Lung (tissue), 12 donors: ENCODE measurements around the gene TMPRSS3. TPM values are rescaled to one million over a fixed set of nuclear protein-coding genes. Genes with fewer than 3 reads are reported as not detected.

Experiments
- ATAC-seq: fragments of 200-7000 bp; cut with Tn5 transposase; one replicate; pipeline ENCODE4 v1.9.1; 2020; ENCODE audit warnings: moderate number of reproducible peaks; ENCODE audit not compliant: insufficient read depth, low FRiP score
- DNase-seq, 3 donors: peaks; one replicate each; pipeline ENCODE4 v3.0.0-alpha.2; 2013 to 2017
- H3K27ac ChIP-seq, 2 donors: one replicate each; pipeline ENCODE4 v1.5.1; 2013; ENCODE audit warnings: mild to moderate bottlenecking in 2 of 2, moderate library complexity in 2 of 2, control low read depth in 1 of 2, inconsistent platforms in 1 of 2, low read depth in 1 of 2, low read length in 1 of 2
- H3K27me3 ChIP-seq, 3 donors: one replicate each; pipeline ENCODE4 v1.5.1; 2013; ENCODE audit warnings: low read length in 2 of 3; ENCODE audit not compliant: control insufficient read depth in 3 of 3, insufficient read depth in 3 of 3
- H3K36me3 ChIP-seq, 4 donors: one replicate each; pipeline ENCODE4 v1.5.1; 2013; ENCODE audit warnings: low read length in 4 of 4, mild to moderate bottlenecking in 1 of 4, moderate library complexity in 1 of 4; ENCODE audit not compliant: control insufficient read depth in 4 of 4, insufficient read depth in 4 of 4
- H3K4me1 ChIP-seq, 5 donors: one replicate each; pipeline ENCODE4 v1.5.1; 2013; ENCODE audit warnings: low read length in 5 of 5, mild to moderate bottlenecking in 2 of 5, moderate library complexity in 1 of 5; ENCODE audit not compliant: control insufficient read depth in 5 of 5, insufficient read depth in 5 of 5
- H3K4me3 ChIP-seq: one replicate; pipeline ENCODE4 v1.5.1; 2013; ENCODE audit warnings: mild to moderate bottlenecking, control low read depth, moderate library complexity
- H3K9ac ChIP-seq, 2 donors: one replicate each; pipeline ENCODE4 v1.5.1; 2013; ENCODE audit warnings: low read length in 2 of 2, control low read depth in 1 of 2; ENCODE audit not compliant: insufficient read depth in 1 of 2
- H3K9me3 ChIP-seq, 4 donors: one replicate each; pipeline ENCODE4 v1.5.1; 2013; ENCODE audit warnings: low read length in 3 of 4, mild to moderate bottlenecking in 1 of 4, moderate library complexity in 1 of 4; ENCODE audit not compliant: control insufficient read depth in 4 of 4, insufficient read depth in 3 of 4
- CTCF ChIP-seq: IDR thresholded peaks from 2 replicates; pipeline ENCODE4 v1.5.1; 2012; ENCODE audit warnings: mild to moderate bottlenecking; ENCODE audit errors: control extremely low read depth, extremely low read depth
- WGBS, 2 donors: extraction: QIAGEN DNeasy Blood & Tissue Kit; methylation state at CpG; one replicate each; pipeline ENCODE4 v1.1.7; 2013; 5-methylcytosine and 5-hydroxymethylcytosine counted together
- polyA plus RNA-seq, 2 donors: library from polyadenylated mRNA; stranded (reverse); fragments of 200-250 nt; gene quantifications; one replicate each; pipeline ENCODE4 v1.2.1, GENCODE V29; 2013
- total RNA-seq, 2 donors: library from RNA; depleted of rRNA in 1 of 2; stranded (reverse); fragments of >200 nt in 1 of 2; gene quantifications; one replicate each; pipeline ENCODE4 v1.2.1, GENCODE V29; 2014 to 2021
- donor health status: control.
- donor health status: control.
- donor health status: Bipolar disorder and iron deficiency.
- donor health status: healthy.
- donor health status: DM: yes; HTN: yes; CAD: no.

TMPRSS3 gene
- total and polyA plus RNA-seq, 4 donors: 2.1 to 7.9 (median 4.2) TPM

- TF ChIP-seq CTCF: no peak
- peaks cover 0 to 2% (median 0%) of the 10 kb centered on the region in 4 donors for H3K9me3 ChIP-seq
- no peak for ATAC-seq
- H3K9ac ChIP-seq: no peak overlapping the region
- peaks cover 0 to 6% (median 0%) of the 10 kb centered on the region in 5 donors for H3K4me1 ChIP-seq
- no peak overlapping the region for H3K27ac ChIP-seq
- DNase-seq: no peak
- H3K4me3 ChIP-seq: no peak overlapping the region
- H3K36me3 ChIP-seq: no peaks in the 10 kb centered on the region
- 83 to 86% methylated on average over 5 of the region's 5 CpGs for WGBS, 2 donors
- no peaks in the 10 kb centered on the region for H3K27me3 ChIP-seq
Measured at GRCh38 chr21:42407476-42407875, 11.6 kb upstream of the TMPRSS3 start.

GRCh38 chr21:42406866-42407265 lies 11.0 kb upstream of the TMPRSS3 start:
- no peak overlapping the region for H3K9ac ChIP-seq
- H3K9me3 ChIP-seq: no peaks in the 10 kb centered on the region
- WGBS, 2 donors: 74 to 88% methylated on average over 7 of the region's 7 CpGs
- ATAC-seq (no peak), DNase-seq (no peak)
- no peak overlapping the region for H3K4me3 ChIP-seq
- H3K27me3 ChIP-seq: no peaks in the 10 kb centered on the region
- no peaks in the 10 kb centered on the region for H3K36me3 ChIP-seq
- H3K4me1 ChIP-seq: peaks cover 0 to 2% (median 0%) of the 10 kb centered on the region in 5 donors
- TF ChIP-seq CTCF: no peak
- no peak overlapping the region for H3K27ac ChIP-seq

- H3K36me3 ChIP-seq: no peaks in the 10 kb centered on the region
- TF ChIP-seq CTCF: no peak
- no peak overlapping the region for H3K27ac ChIP-seq
- no peak overlapping the region for H3K9ac ChIP-seq
- no peaks in the 10 kb centered on the region for H3K27me3 ChIP-seq
- H3K9me3 ChIP-seq: peaks cover 0 to 3% (median 0%) of the 10 kb centered on the region in 4 donors
- ATAC-seq: no peak
- no peaks in the 10 kb centered on the region for H3K4me1 ChIP-seq
- no peak for DNase-seq
- H3K4me3 ChIP-seq: no peak overlapping the region
- WGBS, 2 donors: 81 to 91% methylated on average over 8 to 10 of the region's 10 CpGs
Measured at GRCh38 chr21:42406201-42406621, 10.4 kb upstream of the TMPRSS3 start.
